SK-N-MC (cell line): Measurements from ENCODE around the gene TMEM123.
A peak's percentile ranks its signal among the peaks of the same experiment; 100 is the strongest.

ENCODE experiments used
- DNase-seq: peaks from one replicate; pipeline ENCODE4 v3.0.0-alpha.2; 2011; ENCODE audit warnings: low read depth, low spot score
- H3K27ac ChIP-seq: fragments of 200-600 bp; sonication (generic); 2 replicates; pipeline ENCODE4 v1.5.1; 2016; ENCODE audit warnings: mixed run types
- H3K36me3 ChIP-seq: fragments of 200-600 bp; sonication (generic); 2 replicates; pipeline ENCODE4 v1.6.1; 2017; ENCODE audit warnings: antibody characterized with exemption, low read length, mixed read lengths; ENCODE audit not compliant: insufficient read depth
- H3K4me3 ChIP-seq: fragments of 200-600 bp; sonication (generic); 2 replicates; pipeline ENCODE4 v1.5.1; 2016
- H3K9ac ChIP-seq: fragments of 200-600 bp; sonication (generic); 2 replicates; pipeline ENCODE4 v1.8.0; 2017; ENCODE audit warnings: mixed run types, mixed read lengths; ENCODE audit not compliant: insufficient read length
- H3K9me3 ChIP-seq: fragments of 200-600 bp; sonication (generic); 2 replicates; pipeline ENCODE4 v1.6.1; 2017; ENCODE audit warnings: low read depth, mild to moderate bottlenecking, antibody characterized with exemption, low read length, moderate library complexity, mixed read lengths
- EZH2 ChIP-seq: fragments of 200-600 bp; sonication (generic); IDR thresholded peaks from one replicate; pipeline ENCODE4 v1.6.1; 2017; ENCODE audit warnings: antibody characterized with exemption
- FOXP2 ChIP-seq: optimal IDR thresholded peaks from 2 replicates; pipeline ENCODE3; 2011; ENCODE audit warnings: mild to moderate bottlenecking, moderate library complexity; ENCODE audit not compliant: insufficient read depth; ENCODE audit errors: extremely low read length, control extremely low read depth
- POLR2AphosphoS5 ChIP-seq: IDR thresholded peaks from 2 replicates; pipeline ENCODE4 v1.6.1; 2012; ENCODE audit warnings: mild to moderate bottlenecking, low read depth, low read length, borderline replicate concordance

TMEM123 gene

GRCh38 chr11:102361086-102362031 is 91.2 kb downstream of the TMEM123 start:
- Histone ChIP-seq H3K4me3 (no peak overlapping the region), H3K9me3 (no peaks in the 10 kb centered on the region), H3K36me3 (peaks cover 43% of the 10 kb centered on the region), H3K9ac (no peak overlapping the region), H3K27ac (no peak overlapping the region)
- no peak for DNase-seq
- TF ChIP-seq FOXP2: no peak
- TF ChIP-seq POLR2AphosphoS5: no peak
- no peak for TF ChIP-seq EZH2

DNA sequence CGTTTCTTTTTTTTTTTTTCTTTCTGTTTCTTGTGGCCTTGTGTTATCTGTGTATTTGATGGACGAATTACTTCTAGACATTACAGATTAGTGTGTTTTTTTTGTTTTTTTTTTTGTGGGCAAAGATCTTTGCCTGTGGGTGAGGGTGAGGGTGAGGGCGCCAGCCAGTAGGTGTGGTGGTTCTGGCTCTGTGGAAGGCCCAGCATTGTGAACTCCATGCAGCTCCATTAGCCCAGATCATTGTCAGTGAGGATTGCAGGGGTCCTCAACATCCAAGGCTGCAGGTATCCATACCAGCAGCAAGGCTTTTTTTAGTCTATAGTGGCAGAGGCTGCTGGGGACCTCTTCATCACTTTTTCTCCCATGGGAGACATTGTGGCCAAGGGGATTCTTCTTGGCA is 91.9 kb downstream of the TMEM123 start:
- no peak overlapping the region for H3K27ac ChIP-seq
- DNase-seq: no peak
- H3K9me3 ChIP-seq: 0 out of 2 replicates have a peak, but pooled peaks cover 3% of the 10 kb centered on the region
- H3K9ac ChIP-seq: no peak overlapping the region
- TF ChIP-seq POLR2AphosphoS5: no peak
- no peak for TF ChIP-seq EZH2
- TF ChIP-seq FOXP2: no peak
- H3K4me3 ChIP-seq: no peak overlapping the region
- peaks cover 43% of the 10 kb centered on the region for H3K36me3 ChIP-seq

DNA sequence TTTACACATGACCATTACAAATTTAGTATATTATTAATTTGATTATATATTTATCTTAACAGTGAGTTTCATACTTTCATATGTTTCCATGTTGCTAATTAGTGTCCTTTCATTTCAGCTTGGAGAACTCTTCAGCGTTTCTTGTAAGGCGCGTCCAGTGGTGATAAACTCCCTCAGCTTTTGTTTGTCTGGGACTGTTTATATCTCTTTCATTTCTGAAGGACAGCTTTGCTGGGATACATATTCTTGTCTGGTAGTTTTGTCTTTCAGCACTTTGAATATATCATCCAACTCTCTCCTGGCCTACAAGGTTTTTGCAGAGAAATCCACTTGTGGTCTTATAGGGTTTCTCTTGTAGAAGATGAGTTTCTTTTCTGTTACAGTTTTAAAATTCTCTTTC is 93.2 kb downstream of the TMEM123 start:
- Histone ChIP-seq H3K9me3 (peaks cover 4% of the 10 kb centered on the region; the same call in 1 of the 2 replicates), H3K27ac (no peak overlapping the region), H3K36me3 (peaks cover 50% of the 10 kb centered on the region), H3K4me3 (no peak overlapping the region), H3K9ac (no peak overlapping the region)
- DNase-seq: no peak
- TF ChIP-seq EZH2 (no peak), FOXP2 (no peak)

GRCh38 chr11:102357116-102357515 is 95.4 kb downstream of the TMEM123 start:
- no peak overlapping the region for H3K27ac ChIP-seq
- peaks cover 4% of the 10 kb centered on the region; the same call in 1 of the 2 replicates for H3K9me3 ChIP-seq
- TF ChIP-seq EZH2 (no peak), FOXP2 (no peak), POLR2AphosphoS5 (no peak)
- DNase-seq: no peak
- peaks cover 46% of the 10 kb centered on the region for H3K36me3 ChIP-seq
- H3K4me3 ChIP-seq: no peak overlapping the region
- H3K9ac ChIP-seq: no peak overlapping the region

DNA sequence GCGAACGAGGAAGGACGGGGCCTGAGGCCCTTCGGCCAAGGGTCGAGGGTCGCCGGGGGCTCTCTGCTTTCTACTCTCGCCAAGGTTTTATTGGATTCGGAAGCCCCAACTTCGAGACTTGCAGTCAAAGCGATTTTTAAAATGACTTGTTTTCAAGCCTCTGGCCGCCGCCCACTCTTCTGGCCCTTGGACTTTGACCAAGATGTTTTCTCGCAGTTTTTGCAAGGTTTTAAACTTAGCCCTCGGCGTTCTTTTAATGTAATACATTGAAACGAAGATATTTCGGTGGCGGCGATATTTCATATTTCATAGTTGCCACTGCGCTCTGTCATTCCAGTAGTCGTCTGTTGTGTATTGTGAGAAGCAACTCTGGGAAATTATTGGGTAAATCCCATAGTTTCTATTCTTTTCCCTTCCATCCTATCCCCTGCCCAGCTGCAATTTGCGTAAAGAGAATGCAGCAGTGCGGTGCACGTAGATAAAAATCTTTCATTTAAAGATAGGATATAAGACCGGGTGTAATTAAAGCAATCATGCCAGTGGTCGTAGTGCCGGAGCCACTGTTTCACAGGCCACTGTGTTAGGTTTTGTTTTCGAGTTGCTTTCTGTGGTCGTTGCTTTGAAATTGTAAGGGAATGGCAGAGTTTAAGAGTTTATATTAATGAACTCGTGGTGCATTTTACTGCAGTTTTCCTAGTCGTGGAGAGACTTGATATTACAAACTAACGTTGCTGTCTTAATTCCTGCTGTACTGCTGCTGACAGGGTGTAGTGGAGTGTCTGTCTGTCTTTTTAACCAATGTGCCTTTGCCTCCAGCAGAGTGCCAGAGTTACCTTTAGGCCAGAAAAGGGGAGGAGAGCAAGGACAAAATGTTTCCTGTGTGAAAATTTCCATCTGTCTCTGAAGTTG is 104.8 kb downstream of the TMEM123 start:
- Histone ChIP-seq H3K27ac (peak overlapping the region; percentile 88), H3K9ac (peak overlapping the region; percentile 95), H3K4me3 (peak overlapping the region; percentile 98), H3K36me3 (no peaks in the 10 kb centered on the region), H3K9me3 (no peaks in the 10 kb centered on the region)
- TF ChIP-seq POLR2AphosphoS5 (no peak), FOXP2 (no peak), EZH2 (no peak)
- DNase-seq: no peak

DNA sequence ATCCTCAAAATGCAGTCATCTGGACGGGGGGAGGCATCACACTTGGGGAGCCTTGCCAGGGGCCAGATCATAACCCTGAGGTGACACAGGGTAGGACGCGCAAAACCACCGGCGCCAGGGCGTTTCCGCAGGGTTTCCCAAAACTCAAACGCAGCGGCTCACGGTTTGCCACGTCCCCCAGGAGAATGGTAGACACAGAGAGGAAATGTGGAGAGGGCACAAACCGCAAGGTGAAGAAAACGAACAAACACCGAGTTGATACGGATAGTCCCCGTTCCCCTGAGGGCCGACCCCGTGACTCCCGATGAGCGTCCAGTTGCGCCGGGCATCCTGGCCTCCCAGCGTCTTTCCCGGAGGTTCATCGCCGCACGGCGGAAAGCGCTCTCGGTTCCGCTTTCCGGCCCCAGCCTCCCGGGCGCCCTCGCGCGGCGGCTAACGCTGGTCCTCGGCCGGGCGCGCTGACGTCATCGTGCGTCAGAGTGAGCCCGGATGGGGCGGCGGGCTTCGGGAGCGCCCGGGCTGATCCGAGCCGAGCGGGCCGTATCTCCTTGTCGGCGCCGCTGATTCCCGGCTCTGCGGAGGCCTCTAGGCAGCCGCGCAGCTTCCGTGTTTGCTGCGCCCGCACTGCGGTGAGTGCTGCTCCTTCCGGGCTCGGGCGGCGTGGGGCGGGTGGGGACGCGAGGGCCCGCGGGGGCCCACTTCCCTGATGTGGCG is 105.7 kb downstream of the TMEM123 start, which contains the start of gene BIRC2:
Gene BIRC2 (plus strand): TSS at position 467 of the 714 bp plus-strand sequence. CDS start 2,641 bp downstream, outside the sequence.
- Histone ChIP-seq H3K27ac (peak within 1 kb of the TSS; percentile 88), H3K4me3 (peak within 1 kb of the TSS; percentile 98), H3K9ac (peak within 1 kb of the TSS; percentile 95), H3K9me3 (no peaks in the 10 kb centered on the region), H3K36me3 (no peaks in the 10 kb centered on the region)
- TF ChIP-seq POLR2AphosphoS5 (peak; percentile 79), EZH2 (no peak), FOXP2 (no peak)
- no peak for DNase-seq

DNA sequence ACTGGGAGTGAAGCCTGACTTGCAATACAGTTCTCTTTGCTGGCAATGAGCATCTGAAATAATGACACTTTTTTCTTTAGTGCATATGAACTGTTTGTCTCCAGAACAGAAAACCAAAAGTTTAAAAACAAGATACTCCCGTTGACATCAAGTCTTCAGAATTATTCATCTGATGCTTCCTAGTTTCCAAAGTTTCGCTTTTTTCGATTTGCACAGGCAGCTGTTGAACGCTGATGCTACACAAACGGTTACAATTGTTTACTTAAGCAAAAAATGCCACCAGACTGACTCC is 106.2 kb downstream of the TMEM123 start:
- Histone ChIP-seq H3K36me3 (no peaks in the 10 kb centered on the region), H3K27ac (peak overlapping the region; percentile 75), H3K9ac (peak overlapping the region; percentile 85), H3K9me3 (no peaks in the 10 kb centered on the region), H3K4me3 (peak overlapping the region; percentile 98)
- TF ChIP-seq POLR2AphosphoS5 (no peak), EZH2 (no peak), FOXP2 (no peak)
- no peak for DNase-seq
